ENCODE measurements around the gene ZFYVE28.
"Not testable (repeated sequence)": the region's sequence is repeated elsewhere in the genome, so short reads cannot be mapped to it uniquely, and the experiment has no call there.

The ZFYVE28 gene

DNA sequence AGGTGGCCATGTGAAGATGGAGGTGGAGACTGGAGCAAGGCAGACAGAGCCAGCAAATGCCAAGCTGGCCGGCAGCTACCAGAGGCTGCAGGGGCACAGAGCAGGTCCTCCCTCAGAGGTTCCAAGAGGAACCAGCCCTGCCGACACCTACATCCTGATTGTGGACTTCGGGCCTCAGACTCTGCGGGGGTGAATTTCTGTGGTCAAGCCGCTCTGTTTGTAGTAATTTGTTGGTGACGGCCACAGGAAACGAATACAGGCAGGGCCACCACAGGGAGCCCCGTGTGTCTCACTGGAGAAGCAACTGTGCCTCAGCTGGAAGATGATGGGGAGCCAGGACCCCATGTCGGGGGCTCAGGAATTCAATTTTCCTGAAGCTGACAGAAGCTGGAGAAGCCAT is 28.3 kb downstream of the ZFYVE28 start:
- DNase-seq, result no peak

DNA sequence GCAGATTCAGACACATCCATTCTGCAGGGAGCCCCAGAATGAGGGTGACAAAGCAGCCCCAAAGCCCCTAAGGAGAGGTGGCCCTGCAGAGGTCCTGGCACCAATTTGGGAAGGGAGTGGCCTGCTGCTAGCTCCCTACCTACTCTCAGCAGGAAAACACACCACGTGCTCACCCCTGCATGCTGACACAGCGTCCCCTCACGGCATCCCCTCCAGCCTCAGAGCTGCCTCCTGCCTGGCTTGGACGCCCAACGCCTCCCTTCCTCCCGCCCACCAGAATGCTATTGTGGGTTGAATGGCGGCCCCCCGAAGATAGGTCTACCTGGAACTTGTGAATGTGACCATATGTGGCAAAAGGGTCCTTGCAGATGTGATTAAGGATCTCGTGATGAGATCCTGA is 28.8 kb downstream of the ZFYVE28 start:
- DNase-seq, result no peak

DNA sequence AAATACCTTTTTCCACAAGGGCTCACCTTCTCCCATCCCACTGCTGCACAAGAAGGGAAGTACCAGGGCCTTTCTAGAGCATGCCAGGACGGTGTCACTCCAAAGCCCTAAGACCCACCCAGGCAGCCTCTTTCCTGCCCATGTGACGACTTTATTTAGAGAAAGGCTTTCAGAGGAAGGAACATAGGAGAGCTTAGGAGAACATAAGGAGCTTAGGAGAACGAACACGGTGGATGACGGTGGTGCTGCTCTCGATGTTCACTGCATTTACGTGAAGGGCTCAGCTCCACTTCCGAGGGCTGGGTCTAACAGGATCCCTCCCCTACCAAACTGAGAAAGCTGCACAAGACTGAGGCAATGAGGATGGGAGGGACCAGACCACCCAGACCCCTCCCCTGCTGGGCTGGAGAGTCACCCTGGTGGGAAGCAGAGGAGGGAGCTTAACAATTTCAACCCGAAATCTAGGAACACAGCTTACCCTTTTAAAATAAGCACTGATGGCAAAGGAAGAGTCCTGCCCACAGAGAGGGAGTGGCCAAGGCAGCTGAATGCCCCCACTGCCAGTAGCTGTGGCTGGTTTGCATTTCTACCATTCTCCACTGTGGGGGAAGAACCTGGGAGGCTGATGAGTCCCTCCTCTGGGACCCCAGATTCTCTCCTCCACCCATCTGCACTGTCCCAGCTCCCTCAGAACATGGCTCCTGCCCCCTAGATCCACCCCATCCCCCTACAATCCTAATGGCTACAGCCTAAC is 29.8 kb downstream of the ZFYVE28 start:
- DNase-seq, result no peak

GRCh38 chr4:2387829-2388228 is 30.6 kb downstream of the ZFYVE28 start:
- no peak for DNase-seq

DNA sequence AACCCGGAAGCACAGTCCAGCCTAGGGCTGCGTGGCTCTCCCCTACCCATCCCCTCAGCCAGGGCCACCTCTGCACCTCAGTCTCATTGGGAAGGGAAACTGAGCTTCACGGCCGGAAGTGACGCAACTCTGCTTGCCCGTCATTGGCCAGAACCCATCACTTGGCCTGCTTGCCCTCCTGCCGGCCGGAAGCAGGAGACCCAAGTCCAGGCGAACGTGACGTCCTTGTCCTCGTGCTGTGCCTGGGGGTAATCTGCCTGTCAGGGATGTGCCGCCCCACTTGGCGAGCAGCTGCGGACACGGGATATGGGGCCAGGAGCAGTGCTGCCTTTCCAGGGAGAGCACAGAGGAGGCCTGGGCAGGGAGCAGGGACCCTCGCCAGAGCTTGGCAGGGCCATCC is 31.2 kb downstream of the ZFYVE28 start:
- DNase-seq, result no peak

- no peak for DNase-seq
Measured at GRCh38 chr4:2386717-2387116, 31.7 kb downstream of the ZFYVE28 start.

DNA sequence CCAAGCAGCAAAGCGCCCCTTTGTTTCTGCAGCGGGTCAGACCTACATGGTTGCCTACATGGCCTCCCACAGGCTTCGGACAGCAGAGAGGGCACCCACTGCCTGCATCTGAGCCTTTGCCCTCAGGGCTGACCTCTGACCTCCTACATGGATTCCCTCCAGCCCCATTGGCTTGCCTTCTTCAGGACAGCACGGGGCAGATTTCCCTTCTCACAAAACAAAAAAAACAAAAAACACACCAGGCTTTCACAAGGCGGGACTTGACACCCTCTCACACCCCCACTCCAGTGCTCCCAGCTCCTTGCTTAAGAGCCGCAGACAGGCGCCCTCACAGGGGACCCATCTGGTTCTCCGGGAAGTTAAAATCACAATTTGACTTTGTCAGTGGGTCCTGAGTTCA is 32.9 kb downstream of the ZFYVE28 start:
- no peak for DNase-seq

DNA sequence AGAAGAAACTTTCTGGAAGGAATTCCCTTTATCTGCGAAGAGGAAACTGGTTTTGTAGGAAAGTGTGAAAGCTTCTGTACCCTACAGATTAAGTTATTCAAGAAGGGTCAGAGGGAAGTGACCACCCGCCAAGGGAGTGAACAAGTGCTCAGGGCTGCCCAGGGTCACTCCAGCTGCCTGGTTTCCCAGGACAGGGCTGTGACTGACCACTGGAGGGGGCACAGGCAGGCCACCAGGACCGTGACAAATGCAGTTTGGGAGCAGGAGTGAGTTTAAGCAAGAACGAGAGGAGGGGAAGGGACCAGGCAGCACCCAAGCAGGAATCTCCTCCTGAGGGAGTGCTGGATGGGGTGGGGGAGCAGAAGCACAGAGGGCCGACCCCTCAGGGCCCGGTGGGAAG is 34.2 kb downstream of the ZFYVE28 start:
- DNase-seq, result no peak

GRCh38 chr4:2383760-2384159 is 34.7 kb downstream of the ZFYVE28 start:
- DNase-seq, result no peak

DNA sequence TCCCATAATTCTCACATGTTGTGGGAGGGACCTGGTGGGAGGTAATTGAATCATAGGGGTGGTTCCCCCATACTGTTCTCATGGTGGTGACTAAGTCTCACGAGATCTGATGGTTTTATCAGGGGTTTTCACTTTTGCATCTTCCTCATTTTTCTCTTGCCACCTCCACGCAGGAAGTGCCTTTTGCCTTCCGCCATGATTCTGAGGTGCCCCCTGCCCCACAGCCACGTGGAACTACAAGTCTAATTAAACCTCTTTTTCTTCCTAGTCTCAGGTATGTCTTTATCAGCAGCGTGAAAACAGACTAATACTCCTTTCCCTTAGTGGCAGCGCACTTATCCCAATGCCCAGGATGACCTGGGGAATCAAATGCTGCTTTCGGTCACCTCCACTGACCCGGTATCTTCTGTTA is 35.2 kb downstream of the ZFYVE28 start:
- DNase-seq, result not testable (repeated sequence)

DNA sequence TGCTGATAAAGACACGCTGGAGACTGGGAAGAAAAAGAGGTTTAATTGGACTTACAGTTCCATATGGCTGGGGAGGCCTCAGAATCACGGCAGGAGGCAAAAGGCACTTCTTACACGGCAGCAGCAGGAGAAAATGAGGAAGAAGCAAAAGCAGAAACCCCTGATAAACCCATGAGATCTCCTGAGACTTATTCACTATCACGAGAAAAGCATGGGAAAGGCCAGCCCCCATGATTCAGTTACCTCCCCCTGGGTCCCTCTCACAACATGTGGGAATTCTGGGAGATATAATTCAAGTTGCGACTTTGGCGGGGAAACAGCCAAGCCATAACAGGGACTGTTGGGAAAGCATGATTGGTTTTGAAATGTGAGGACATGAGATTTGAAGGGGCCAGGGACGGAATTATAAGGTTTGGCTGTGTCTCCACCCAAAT is 35.7 kb downstream of the ZFYVE28 start:
- not testable (repeated sequence) for DNase-seq

GRCh38 chr4:2380589-2380988 is 37.9 kb downstream of the ZFYVE28 start:
- DNase-seq, result not testable (repeated sequence)

DNA sequence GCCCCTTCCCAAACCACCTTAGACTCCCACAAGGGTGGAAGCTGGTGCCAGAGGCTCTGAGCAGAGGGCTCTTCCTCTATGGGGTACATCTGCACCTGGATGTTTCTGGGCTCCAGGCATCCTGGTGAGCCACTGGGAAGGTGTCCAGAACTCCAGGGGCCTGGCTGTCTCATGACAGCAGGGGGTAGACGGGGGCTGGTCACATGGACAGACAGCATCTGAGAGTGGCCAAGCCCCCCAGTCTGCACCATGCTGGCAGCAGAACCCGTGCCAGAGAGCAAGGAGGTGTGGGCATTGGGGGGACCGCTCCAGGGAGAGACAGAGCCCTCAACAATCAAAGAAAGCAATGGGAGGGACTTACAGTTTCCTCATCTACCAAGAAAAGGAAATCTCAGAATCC is 39.5 kb downstream of the ZFYVE28 start:
- DNase-seq, result no peak

- DNase-seq, result no peak
Measured at GRCh38 chr4:2378401-2378800, 40.0 kb downstream of the ZFYVE28 start.

DNA sequence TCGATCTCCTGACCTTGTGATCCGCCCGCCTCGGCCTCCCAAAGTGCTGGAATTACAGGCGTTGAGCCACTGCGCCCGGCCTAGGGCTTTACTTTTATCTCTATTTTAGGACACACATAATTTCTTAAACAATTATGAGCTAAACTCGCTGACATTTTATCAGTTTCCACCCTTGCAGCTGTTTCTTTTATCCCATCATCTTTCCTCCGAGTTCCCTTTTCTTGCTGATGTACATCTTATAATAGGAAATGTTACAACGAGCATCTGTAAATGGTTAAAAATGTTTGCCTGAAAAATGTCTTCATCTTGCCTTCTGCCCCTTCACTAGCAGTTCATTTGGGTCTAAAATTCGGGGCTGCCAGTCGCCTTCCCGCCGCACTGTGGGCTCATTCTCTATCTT is 41.2 kb downstream of the ZFYVE28 start:
- DNase-seq, result no peak

DNA sequence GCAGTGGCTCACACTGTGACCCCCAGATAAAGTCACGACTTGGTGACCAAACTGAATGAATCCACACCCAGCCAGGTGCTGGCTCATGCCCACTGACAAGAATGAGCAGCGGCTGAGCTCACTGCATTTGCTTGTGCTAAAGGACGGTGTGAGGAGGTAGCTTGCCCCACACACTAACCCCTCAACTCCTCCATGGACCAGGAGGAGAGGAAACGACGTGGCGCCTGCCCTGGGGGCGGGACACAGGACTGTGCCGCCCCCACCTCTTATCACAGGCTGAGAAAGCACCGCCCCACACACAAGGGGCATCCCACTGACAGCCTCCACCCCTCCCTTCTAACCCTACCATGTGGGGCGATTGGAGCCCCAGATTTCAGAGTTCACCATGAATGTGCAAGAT is 43.0 kb downstream of the ZFYVE28 start:
- DNase-seq, result no peak

DNA sequence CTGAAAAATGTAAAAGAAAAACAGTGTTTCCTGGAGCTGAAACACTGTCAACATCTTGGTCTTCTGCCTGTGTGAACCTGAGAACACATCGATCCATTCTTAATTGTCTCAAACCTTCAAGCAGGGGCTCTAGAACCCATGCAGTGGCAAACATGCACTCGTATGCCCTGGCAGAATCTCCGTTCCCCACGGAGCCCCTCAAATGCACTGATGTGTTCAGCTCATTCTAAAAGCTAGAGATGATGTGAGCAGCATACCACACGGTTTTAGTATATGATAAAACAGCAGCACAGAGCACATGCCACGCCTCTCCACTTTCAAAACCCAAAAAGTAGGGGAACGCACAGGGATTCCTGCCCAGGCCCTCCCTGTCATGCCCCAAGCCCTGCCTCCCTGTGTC is 44.9 kb downstream of the ZFYVE28 start:
- DNase-seq, result no peak

GRCh38 chr4:2372488-2373030 is 45.9 kb downstream of the ZFYVE28 start:
- DNase-seq, result no peak

- no peak for DNase-seq
Measured at GRCh38 chr4:2371765-2372487, 46.5 kb downstream of the ZFYVE28 start.

DNA sequence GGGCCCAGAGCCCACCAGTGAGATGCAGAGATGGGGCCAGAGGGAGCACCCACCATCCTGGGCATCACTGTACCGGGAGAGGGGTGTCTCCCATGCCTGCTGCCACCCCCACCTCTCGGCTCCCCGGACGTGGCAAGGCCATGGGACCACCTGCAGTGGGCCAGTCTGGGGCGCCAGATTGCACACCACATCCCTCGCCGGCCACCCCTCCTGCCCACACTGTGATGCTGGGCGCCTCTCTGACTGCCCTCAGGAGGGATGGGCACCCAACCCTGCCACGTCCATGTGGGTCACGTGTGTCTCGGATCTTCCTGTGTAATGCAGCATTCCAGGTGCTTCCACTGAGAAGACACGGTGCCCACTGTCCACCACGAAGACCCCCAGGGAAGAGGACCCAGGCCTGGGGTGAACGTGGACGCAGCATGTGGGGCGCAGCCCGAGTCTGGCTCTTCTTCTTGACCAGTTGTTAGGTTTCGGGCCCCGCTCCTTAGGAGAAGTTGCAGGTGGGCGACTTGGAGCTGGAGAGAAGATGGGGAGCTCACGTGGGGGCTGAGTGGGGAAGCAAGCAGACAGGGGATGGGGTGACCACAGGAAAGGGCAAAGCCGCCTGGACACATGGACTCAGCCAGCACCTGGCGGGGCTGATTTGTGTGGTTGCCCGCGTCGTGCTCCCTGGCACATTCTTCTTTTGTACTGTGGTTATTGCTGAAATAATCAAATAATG is 47.7 kb downstream of the ZFYVE28 start:
- no peak for DNase-seq

- no peak for DNase-seq
Measured at GRCh38 chr4:2368746-2369437, 49.6 kb downstream of the ZFYVE28 start.

DNA sequence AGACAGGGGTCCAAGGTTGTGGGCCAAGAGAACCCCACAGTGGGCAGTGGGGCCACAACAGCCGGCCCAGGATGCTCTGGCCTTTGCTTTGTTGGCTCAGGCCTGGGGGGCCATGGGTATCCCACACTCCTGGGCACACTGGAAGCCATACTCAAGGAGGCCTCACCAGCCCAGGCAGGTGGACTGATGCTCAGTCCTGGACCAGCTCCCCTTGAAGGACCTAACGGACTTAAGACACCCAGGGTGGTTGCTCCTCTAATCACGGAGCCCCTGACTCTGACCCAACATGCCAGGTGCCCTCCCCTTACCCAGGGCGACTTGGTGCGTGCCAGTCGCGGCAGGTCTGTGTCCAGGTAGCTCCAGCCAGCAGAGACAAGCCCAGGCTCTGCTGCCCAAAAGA is 50.8 kb downstream of the ZFYVE28 start:
- DNase-seq, result no peak

All from CD4-positive, alpha-beta T cell treated with Interleukin-21 for 1 hour (primary cell).